ENCODE data around the gene SLC2A8.

SLC2A8 gene

GRCh38 chr9:127402401-127403090 is 5.6 kb downstream of the SLC2A8 start:
- POLR2A ChIA-PET = no interaction called here
- H3K4me3 ChIP-seq (ENCODE audit: low read depth, low read length) = no peak overlapping the region
- CTCF ChIA-PET = no interaction called here
- TF ChIP-seq, protein P1, sequence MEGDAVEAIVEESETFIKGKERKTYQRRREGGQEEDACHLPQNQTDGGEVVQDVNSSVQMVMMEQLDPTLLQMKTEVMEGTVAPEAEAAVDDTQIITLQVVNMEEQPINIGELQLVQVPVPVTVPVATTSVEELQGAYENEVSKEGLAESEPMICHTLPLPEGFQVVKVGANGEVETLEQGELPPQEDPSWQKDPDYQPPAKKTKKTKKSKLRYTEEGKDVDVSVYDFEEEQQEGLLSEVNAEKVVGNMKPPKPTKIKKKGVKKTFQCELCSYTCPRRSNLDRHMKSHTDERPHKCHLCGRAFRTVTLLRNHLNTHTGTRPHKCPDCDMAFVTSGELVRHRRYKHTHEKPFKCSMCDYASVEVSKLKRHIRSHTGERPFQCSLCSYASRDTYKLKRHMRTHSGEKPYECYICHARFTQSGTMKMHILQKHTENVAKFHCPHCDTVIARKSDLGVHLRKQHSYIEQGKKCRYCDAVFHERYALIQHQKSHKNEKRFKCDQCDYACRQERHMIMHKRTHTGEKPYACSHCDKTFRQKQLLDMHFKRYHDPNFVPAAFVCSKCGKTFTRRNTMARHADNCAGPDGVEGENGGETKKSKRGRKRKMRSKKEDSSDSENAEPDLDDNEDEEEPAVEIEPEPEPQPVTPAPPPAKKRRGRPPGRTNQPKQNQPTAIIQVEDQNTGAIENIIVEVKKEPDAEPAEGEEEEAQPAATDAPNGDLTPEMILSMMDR (IDR thresholded peaks at IDR 0.05; ENCODE audit: insufficient read depth, low read length, missing control alignments) = no peak
- no peak for DNase-seq (ENCODE audit: low read depth, low spot score)

DNA sequence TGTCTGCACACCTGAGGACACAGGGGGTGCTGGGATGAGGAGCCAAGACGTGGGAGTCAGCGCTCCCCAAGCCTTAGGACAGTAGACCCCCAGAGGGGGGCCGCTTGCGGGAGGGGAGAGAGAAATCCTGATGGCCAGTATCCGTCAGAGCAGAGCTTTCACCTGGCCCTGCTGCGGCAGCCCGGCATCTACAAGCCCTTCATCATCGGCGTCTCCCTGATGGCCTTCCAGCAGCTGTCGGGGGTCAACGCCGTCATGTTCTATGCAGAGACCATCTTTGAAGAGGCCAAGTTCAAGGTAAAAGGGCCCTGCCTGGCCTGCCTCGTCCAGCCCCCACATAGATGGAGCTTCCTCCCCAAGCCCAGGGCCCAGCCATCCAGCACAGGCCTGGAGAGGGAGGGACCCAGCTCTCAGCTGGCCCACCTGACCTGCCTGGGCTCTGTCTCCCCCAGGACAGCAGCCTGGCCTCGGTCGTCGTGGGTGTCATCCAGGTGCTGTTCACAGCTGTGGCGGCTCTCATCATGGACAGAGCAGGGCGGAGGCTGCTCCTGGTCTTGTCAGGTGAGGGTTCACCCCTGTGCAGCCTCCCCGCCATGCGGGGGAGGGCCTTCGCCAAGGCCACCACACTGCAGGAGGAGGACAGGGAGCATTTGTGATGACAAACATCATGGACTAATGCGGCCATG is 6.7 kb downstream of the SLC2A8 start:
- TF ChIP-seq, protein P1 (IDR thresholded peaks at IDR 0.05; ENCODE audit: insufficient read depth, low read length, missing control alignments) = no peak
- POLR2A ChIA-PET = no interaction called here
- CTCF ChIA-PET = no interaction called here

DNA sequence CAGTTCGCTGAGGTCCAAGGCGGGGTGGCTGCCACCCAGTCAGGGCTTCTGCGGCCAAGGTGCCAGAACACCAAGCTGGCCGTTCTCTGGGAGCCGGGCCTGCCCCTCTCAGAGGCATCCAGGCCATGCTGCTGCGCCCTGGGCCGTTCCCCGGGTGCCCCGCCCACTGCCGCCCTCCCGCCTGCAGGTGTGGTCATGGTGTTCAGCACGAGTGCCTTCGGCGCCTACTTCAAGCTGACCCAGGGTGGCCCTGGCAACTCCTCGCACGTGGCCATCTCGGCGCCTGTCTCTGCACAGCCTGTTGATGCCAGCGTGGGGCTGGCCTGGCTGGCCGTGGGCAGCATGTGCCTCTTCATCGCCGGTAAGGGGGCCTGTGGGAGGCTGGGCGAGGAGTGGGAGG is 7.7 kb downstream of the SLC2A8 start:
- ChIA-PET POLR2A (no interaction called here), CTCF (no interaction called here)
- TF ChIP-seq, protein P1 (IDR thresholded peaks at IDR 0.05; ENCODE audit: insufficient read depth, low read length, missing control alignments) = no peak
- DNase-seq (ENCODE audit: low read depth, low spot score) = no peak
- no peak overlapping the region for H3K4me3 ChIP-seq (ENCODE audit: low read depth, low read length)

More for the DNA sequence above, 6.7 kb downstream of the SLC2A8 start:
- no peak for DNase-seq (ENCODE audit: low read depth, low spot score)
- H3K4me3 ChIP-seq (ENCODE audit: low read depth, low read length) = no peak overlapping the region

GRCh38 chr9:127405344-127406125 is 8.6 kb downstream of the SLC2A8 start:
- POLR2A ChIA-PET = no interaction called here
- CTCF ChIA-PET = no interaction called here
- no peak for DNase-seq (ENCODE audit: low read depth, low spot score)
- TF ChIP-seq, protein P1 (IDR thresholded peaks at IDR 0.05; ENCODE audit: insufficient read depth, low read length, missing control alignments) = no peak
- H3K4me3 ChIP-seq (ENCODE audit: low read depth, low read length) = no peak overlapping the region

DNA sequence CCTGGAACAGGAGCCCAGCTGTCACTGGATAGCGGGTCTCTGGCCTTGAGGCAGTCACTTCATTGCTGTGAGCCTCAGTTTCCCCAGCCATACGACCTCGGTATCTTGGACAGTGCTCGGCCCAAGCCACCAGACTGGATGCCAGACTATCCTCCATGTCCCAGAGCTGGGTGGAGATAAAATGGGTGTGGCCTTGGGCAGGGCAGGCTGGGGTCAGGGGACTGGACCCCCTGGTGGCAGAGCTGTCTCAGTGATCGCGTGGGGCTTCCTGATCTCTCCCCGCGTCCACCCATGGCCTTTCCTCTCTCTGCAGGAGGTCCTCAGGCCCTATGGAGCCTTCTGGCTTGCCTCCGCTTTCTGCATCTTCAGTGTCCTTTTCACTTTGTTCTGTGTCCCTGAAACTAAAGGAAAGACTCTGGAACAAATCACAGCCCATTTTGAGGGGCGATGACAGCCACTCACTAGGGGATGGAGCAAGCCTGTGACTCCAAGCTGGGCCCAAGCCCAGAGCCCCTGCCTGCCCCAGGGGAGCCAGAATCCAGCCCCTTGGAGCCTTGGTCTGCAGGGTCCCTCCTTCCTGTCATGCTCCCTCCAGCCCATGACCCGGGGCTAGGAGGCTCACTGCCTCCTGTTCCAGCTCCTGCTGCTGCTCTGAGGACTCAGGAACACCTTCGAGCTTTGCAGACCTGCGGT is 10.0 kb downstream of the SLC2A8 start:
- TF ChIP-seq, protein P1 (IDR thresholded peaks at IDR 0.05; ENCODE audit: insufficient read depth, low read length, missing control alignments) = no peak
- H3K4me3 ChIP-seq (ENCODE audit: low read depth, low read length) = no peak overlapping the region
- ChIA-PET CTCF (interaction anchor here (0.8 kb wide), 2 partner anchors 9 to 10 kb away, joined by 3 to 4 read pairs; partner anchors contain the start of gene SLC2A8), POLR2A (no interaction called here)
- DNase-seq (ENCODE audit: low read depth, low spot score) = no peak
